Prostate gland (tissue), 2 donors: ENCODE results near the gene PRPF8.

Experiments used
- CTCF ChIP-seq, 4 experiments: fragments of 200-600 bp in 2 of 4; fragments of 450-650 bp in 2 of 4; sonication (generic) in 2 of 4; IDR thresholded peaks; 1 replicate in 3 of 4; 2 replicates in 1 of 4; pipeline ENCODE4 v1.5.1; 2016 to 2019; ENCODE audit warnings: antibody characterized with exemption in 4 of 4, mild to moderate bottlenecking in 2 of 4, moderate library complexity in 2 of 4
- POLR2A ChIP-seq: fragments of 450-650 bp; IDR thresholded peaks from one replicate; pipeline ENCODE4 v1.6.1; 2016; ENCODE audit warnings: antibody characterized with exemption, mild to moderate bottlenecking
- POLR2AphosphoS5 ChIP-seq: sonication (generic); formaldehyde crosslinking; IDR thresholded peaks from one replicate; pipeline ENCODE4 v1.6.1; 2017; ENCODE audit warnings: antibody characterized with exemption

GRCh38 chr17:1639549-1640180 is 45.0 kb downstream of the PRPF8 start:
- no peak for TF ChIP-seq CTCF (IDR thresholded peaks at IDR 0.05)
- TF ChIP-seq POLR2A = no peak
- TF ChIP-seq POLR2AphosphoS5 = no peak
